NCI-H82 treated with DMSO at 0.1 percent for 48 hours (cell line): Measurements from ENCODE around the gene SLC35A1.
A peak's percentile ranks its signal among the peaks of the same experiment; 100 is the strongest.
"Not testable (repeated sequence)": the region's sequence is repeated elsewhere in the genome, so short reads cannot be mapped to it uniquely, and the experiment has no call there.

Experiments
- DNase-seq: peaks from one replicate; lab custom pipeline; 2025; ENCODE audit not compliant: unreplicated experiment; lab: John Stamatoyannopoulos, UW

SLC35A1 gene

GRCh38 chr6:87472525-87473418 is at the start of gene SLC35A1:
Gene SLC35A1 (plus strand): TSS chr6:87472974. CDS start chr6:87473004, 30 bp downstream.
- peak; percentile 68 for DNase-seq

GRCh38 chr6:87426789-87427188 is 46.0 kb upstream of the SLC35A1 start:
- no peak for DNase-seq

- no peak for DNase-seq
Observed at GRCh38 chr6:87430499-87430898, 42.3 kb upstream of the SLC35A1 start.

- no peak for DNase-seq
Observed at GRCh38 chr6:87431263-87431662, 41.5 kb upstream of the SLC35A1 start.

- no peak for DNase-seq
Observed at GRCh38 chr6:87436435-87436834, 36.3 kb upstream of the SLC35A1 start.

- no peak for DNase-seq
Observed at GRCh38 chr6:87441711-87442110, 31.1 kb upstream of the SLC35A1 start.

- no peak for DNase-seq
Observed at GRCh38 chr6:87444362-87444761, 28.4 kb upstream of the SLC35A1 start.

- no peak for DNase-seq
Observed at GRCh38 chr6:87465051-87465450, 7.7 kb upstream of the SLC35A1 start.

- no peak for DNase-seq
Observed at GRCh38 chr6:87473419-87473903, 687 bp downstream of the SLC35A1 start.

GRCh38 chr6:87481931-87482330 is 9.2 kb downstream of the SLC35A1 start:
- DNase-seq, result no peak

GRCh38 chr6:87482366-87482765 is 9.6 kb downstream of the SLC35A1 start:
- DNase-seq, result no peak

- DNase-seq, result no peak
Observed at GRCh38 chr6:87483929-87484328, 11.2 kb downstream of the SLC35A1 start.

GRCh38 chr6:87484491-87484890 is 11.7 kb downstream of the SLC35A1 start:
- DNase-seq, result no peak

GRCh38 chr6:87487555-87487954 is 14.8 kb downstream of the SLC35A1 start:
- no peak for DNase-seq

GRCh38 chr6:87489326-87489725 is 16.6 kb downstream of the SLC35A1 start:
- not testable (repeated sequence) for DNase-seq

- DNase-seq, result no peak
Observed at GRCh38 chr6:87494761-87495422, 22.1 kb downstream of the SLC35A1 start.

- DNase-seq, result no peak
Observed at GRCh38 chr6:87498048-87498447, 25.3 kb downstream of the SLC35A1 start.

GRCh38 chr6:87501809-87502572 is 29.2 kb downstream of the SLC35A1 start:
- DNase-seq, result no peak

GRCh38 chr6:87504441-87504840 is 31.7 kb downstream of the SLC35A1 start:
- DNase-seq, result no peak

GRCh38 chr6:87514831-87515230 is 42.1 kb downstream of the SLC35A1 start:
- no peak for DNase-seq

- no peak for DNase-seq
Observed at GRCh38 chr6:87518453-87518852, 45.7 kb downstream of the SLC35A1 start.
